Activated B cell treated with CpG ODN at 0.5 μM for 24 hours (primary cell): ENCODE data around the gene HDAC1. TPM values are rescaled to one million over a fixed set of nuclear protein-coding genes. Genes with fewer than 3 reads are reported as not detected.

Source experiments
- ATAC-seq: fragments of 200-7000 bp; cut with Tn5 transposase; one replicate; pipeline ENCODE4 v1.10.0; 2021; ENCODE audit warnings: low read depth, mild to moderate bottlenecking, moderate library complexity
- CTCF ChIA-PET: fragments of 350-600 bp; sonication (Branson Sonifier 250); formaldehyde crosslinking; loops from one replicate; lab custom pipeline; 2021; ENCODE audit warnings: antibody characterized with exemption; lab: Charles Lee
- POLR2A ChIA-PET: fragments of 350-600 bp; sonication (Branson Sonifier 250); formaldehyde crosslinking; loops from one replicate; lab custom pipeline; 2021; ENCODE audit warnings: antibody characterized with exemption; lab: Charles Lee
- DNase-seq: peaks from one replicate; pipeline ENCODE4 v3.0.0; 2022
- H3K27ac Mint-ChIP-seq: one replicate; pipeline ENCODE4 v1.8.0; 2020; ENCODE audit warnings: mixed read lengths
- H3K27me3 Mint-ChIP-seq: one replicate; pipeline ENCODE4 v1.8.0; 2021; ENCODE audit warnings: mixed read lengths
- H3K36me3 Mint-ChIP-seq: one replicate; pipeline ENCODE4 v1.8.0; 2021; ENCODE audit warnings: low read depth, mixed read lengths
- H3K4me1 Mint-ChIP-seq: one replicate; pipeline ENCODE4 v1.8.0; 2021; ENCODE audit warnings: mixed read lengths
- H3K4me3 Mint-ChIP-seq: one replicate; pipeline ENCODE4 v1.8.0; 2020; ENCODE audit warnings: mild to moderate bottlenecking, mixed read lengths
- H3K9me3 Mint-ChIP-seq: one replicate; pipeline ENCODE4 v1.8.0; 2020; ENCODE audit warnings: mixed read lengths
- intact Hi-C: fragments of 100-400 bp; cut with micrococcal nuclease; formaldehyde crosslinking; loops from one replicate; pipeline ENCODE4 v1.15.1; 2024
- total RNA-seq: library from RNA; stranded (reverse); gene quantifications from 2 replicates; pipeline ENCODE4 v1.2.3, GENCODE V29; 2022
- TF ChIP-seq, protein P1 (sequence below): fragments of 200-600 bp; IDR thresholded peaks from one replicate; pipeline ENCODE4 v1.8.0; 2022; ENCODE audit warnings: antibody characterized with exemption, mild to moderate bottlenecking

The HDAC1 gene
- total RNA-seq, 1 donor from 2014 or later = 212 TPM

GRCh38 chr1:32336963-32337675, 45.2 kb downstream of the HDAC1 start:
- peaks cover 61% of the 10 kb centered on the region for H3K4me1 Mint-ChIP-seq

GRCh38 chr1:32337855-32338636, 46.2 kb downstream of the HDAC1 start:
- intact Hi-C loops = loop anchor here (1.0 to 10.0 kb wide), 4 partner anchors 97 to 403 kb away; partner anchors contain the start of genes CCDC28B, PTP4A2 and TXLNA
- ChIA-PET CTCF (interaction anchor here (0.8 to 3.4 kb wide), 6 partner anchors 9 to 122 kb away, joined by 3 to 15 read pairs (median 6); no protein-coding TSS in a partner anchor), POLR2A (interaction anchor here (0.6 to 5.8 kb wide), 17 partner anchors 7 to 363 kb away, joined by 3 to 151 read pairs (median 26); partner anchors contain the start of genes BSDC1, CCDC28B, FAM167B and FAM229A)
- DNase-seq (peak; percentile 40), ATAC-seq (peak; percentile 13)
- Mint-ChIP-seq H3K36me3 (peaks cover 14% of the 10 kb centered on the region), H3K4me3 (peak overlapping the region; percentile 72), H3K27ac (peak overlapping the region; percentile 72), H3K4me1 (peaks cover 63% of the 10 kb centered on the region), H3K9me3 (no peaks in the 10 kb centered on the region), H3K27me3 (no peaks in the 10 kb centered on the region)
- TF ChIP-seq, protein P1, sequence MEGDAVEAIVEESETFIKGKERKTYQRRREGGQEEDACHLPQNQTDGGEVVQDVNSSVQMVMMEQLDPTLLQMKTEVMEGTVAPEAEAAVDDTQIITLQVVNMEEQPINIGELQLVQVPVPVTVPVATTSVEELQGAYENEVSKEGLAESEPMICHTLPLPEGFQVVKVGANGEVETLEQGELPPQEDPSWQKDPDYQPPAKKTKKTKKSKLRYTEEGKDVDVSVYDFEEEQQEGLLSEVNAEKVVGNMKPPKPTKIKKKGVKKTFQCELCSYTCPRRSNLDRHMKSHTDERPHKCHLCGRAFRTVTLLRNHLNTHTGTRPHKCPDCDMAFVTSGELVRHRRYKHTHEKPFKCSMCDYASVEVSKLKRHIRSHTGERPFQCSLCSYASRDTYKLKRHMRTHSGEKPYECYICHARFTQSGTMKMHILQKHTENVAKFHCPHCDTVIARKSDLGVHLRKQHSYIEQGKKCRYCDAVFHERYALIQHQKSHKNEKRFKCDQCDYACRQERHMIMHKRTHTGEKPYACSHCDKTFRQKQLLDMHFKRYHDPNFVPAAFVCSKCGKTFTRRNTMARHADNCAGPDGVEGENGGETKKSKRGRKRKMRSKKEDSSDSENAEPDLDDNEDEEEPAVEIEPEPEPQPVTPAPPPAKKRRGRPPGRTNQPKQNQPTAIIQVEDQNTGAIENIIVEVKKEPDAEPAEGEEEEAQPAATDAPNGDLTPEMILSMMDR = no peak

More at GRCh38 chr1:32336963-32337675, 45.2 kb downstream of the HDAC1 start:
- H3K27me3 Mint-ChIP-seq = no peaks in the 10 kb centered on the region
- TF ChIP-seq, protein P1 = no peak
- CTCF ChIA-PET = interaction anchor here (0.8 to 3.4 kb wide), 10 partner anchors 10 to 121 kb away, joined by 3 to 15 read pairs (median 7); partner anchors contain the start of gene BSDC1
- POLR2A ChIA-PET = interaction anchor here (0.5 to 5.8 kb wide), 27 partner anchors 8 to 479 kb away, joined by 3 to 151 read pairs (median 6); partner anchors contain the start of genes BSDC1, CCDC28B, EIF3I and FAM167B
- H3K9me3 Mint-ChIP-seq = no peaks in the 10 kb centered on the region
- ATAC-seq (peak; percentile 45), DNase-seq (peak; percentile 56)
- intact Hi-C loops = loop anchor here (1.0 to 10.0 kb wide), 9 partner anchors 14 to 402 kb away; partner anchors contain the start of genes BSDC1, CCDC28B, EIF3I and PTP4A2
- peak overlapping the region; percentile 72 for H3K27ac Mint-ChIP-seq
- H3K4me3 Mint-ChIP-seq = peak overlapping the region; percentile 72
- peaks cover 22% of the 10 kb centered on the region for H3K36me3 Mint-ChIP-seq

- Mint-ChIP-seq H3K4me3 (peak overlapping the region; percentile 42), H3K27me3 (no peaks in the 10 kb centered on the region), H3K4me1 (peaks cover 60% of the 10 kb centered on the region), H3K36me3 (peaks cover 10% of the 10 kb centered on the region), H3K27ac (peak overlapping the region; percentile 68), H3K9me3 (no peaks in the 10 kb centered on the region)
- intact Hi-C loops = loop anchor here (10.0 kb wide), 1 partner anchor 404 kb away; the partner anchor contains the start of gene PTP4A2
- DNase-seq (no peak), ATAC-seq (no peak)
- ChIA-PET CTCF (no interaction called here), POLR2A (interaction anchor here (3.6 to 5.8 kb wide), 4 partner anchors 14 to 122 kb away, joined by 26 to 151 read pairs (median 108); no protein-coding TSS in a partner anchor)
- TF ChIP-seq, protein P1 = no peak
Observed at GRCh38 chr1:32338637-32339145, 46.8 kb downstream of the HDAC1 start.

DNA sequence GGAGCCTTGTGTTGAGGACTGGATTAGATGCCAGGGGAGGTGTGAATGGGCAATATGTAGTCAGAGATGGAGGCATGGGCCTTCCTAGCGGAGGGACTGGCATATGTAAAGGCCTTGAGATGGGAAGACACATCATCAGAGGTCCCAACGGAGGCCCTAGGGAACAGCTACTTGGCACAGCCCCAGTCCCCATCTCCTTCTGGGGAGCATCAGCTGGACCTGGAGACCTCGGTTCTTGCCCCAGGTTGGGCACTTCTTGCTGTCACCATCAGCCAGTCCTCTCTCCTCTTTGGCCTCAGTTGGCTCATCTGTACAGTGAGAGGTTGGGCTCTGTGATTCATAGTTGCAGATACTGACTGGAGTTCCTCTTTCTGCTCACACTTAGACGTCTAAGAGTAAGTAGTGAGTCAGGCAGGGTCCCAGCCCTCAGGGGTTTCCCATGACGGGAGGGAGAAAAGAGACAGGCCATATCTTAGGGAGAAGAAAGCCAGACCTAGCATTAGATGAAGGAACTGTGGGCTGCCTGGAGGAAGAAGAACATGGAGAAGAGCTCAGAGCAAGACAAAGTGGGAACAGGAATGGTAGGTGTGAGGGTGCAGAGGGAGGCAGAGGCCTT, 47.6 kb downstream of the HDAC1 start:
- DNase-seq (no peak), ATAC-seq (peak; percentile 50)
- Mint-ChIP-seq H3K4me1 (peaks cover 52% of the 10 kb centered on the region), H3K4me3 (peak overlapping the region; percentile 56), H3K27ac (peak overlapping the region; percentile 79), H3K27me3 (no peaks in the 10 kb centered on the region), H3K9me3 (no peaks in the 10 kb centered on the region), H3K36me3 (peaks cover 3% of the 10 kb centered on the region)
- TF ChIP-seq, protein P1 = no peak
- CTCF ChIA-PET = interaction anchor here (1.0 kb wide), 1 partner anchor 124 kb away, joined by 3 read pairs; no protein-coding TSS in a partner anchor
- POLR2A ChIA-PET = interaction anchor here (5.8 kb wide), 1 partner anchor 19 kb away, joined by 151 read pairs; no protein-coding TSS in a partner anchor
- intact Hi-C loops = loop anchor here (10.0 kb wide), 1 partner anchor 405 kb away; the partner anchor contains the start of gene PTP4A2
